Fibroblast of lung (primary cell): Measurements from ENCODE around the gene SEMA7A. TPM values are rescaled to one million over a fixed set of nuclear protein-coding genes. Genes with fewer than 3 reads are reported as not detected.

Experiments
- DNase-seq, 2 donors: peaks; one replicate each; pipeline versions ENCODE4 v3.0.0 to v3.0.0-alpha.2; 2010; ENCODE audit warnings: low read depth in 2 of 2
- H2AFZ ChIP-seq: 2 replicates; pipeline ENCODE4 v1.5.1; 2012; ENCODE audit warnings: low read length, control low read depth, inconsistent platforms
- H3K27ac ChIP-seq: 2 replicates; pipeline ENCODE4 v1.5.1; 2011; ENCODE audit warnings: low read length, control low read depth; ENCODE audit not compliant: insufficient read depth
- H3K27me3 ChIP-seq: 2 replicates; pipeline ENCODE4 v1.5.1; 2011; ENCODE audit warnings: mild to moderate bottlenecking, low read length; ENCODE audit not compliant: control insufficient read depth, insufficient read depth
- H3K36me3 ChIP-seq: 2 replicates; pipeline ENCODE4 v1.5.1; 2011; ENCODE audit warnings: low read length; ENCODE audit not compliant: control insufficient read depth, insufficient read depth
- H3K4me1 ChIP-seq: 2 replicates; pipeline ENCODE4 v1.5.1; 2011; ENCODE audit warnings: low read length; ENCODE audit not compliant: control insufficient read depth, insufficient read depth; ENCODE audit errors: extremely low read depth
- H3K4me2 ChIP-seq: 2 replicates; pipeline ENCODE4 v1.5.1; 2011; ENCODE audit warnings: low read length, control low read depth; ENCODE audit not compliant: insufficient read depth; ENCODE audit errors: extremely low read depth
- H3K4me3 ChIP-seq, 4 experiments: fragments of 200-600 bp in 1 of 4; sonication (generic) in 1 of 4; replicated peaks in 1 of 4; 2 replicates each; pipeline ENCODE4 v1.5.1; 2011 to 2016; ENCODE audit warnings: low read length in 4 of 4, low read depth in 3 of 4, mild to moderate bottlenecking in 3 of 4, control low read depth in 2 of 4, inconsistent platforms in 1 of 4, mixed read lengths in 1 of 4; ENCODE audit not compliant: insufficient read depth in 1 of 4; ENCODE audit errors: control extremely low read depth in 1 of 4
- H3K79me2 ChIP-seq: 2 replicates; pipeline ENCODE4 v1.5.1; 2012; ENCODE audit warnings: mild to moderate bottlenecking, low read length, inconsistent platforms; ENCODE audit not compliant: control insufficient read depth, insufficient read depth
- H3K9ac ChIP-seq: 2 replicates; pipeline ENCODE4 v1.5.1; 2011; ENCODE audit warnings: mild to moderate bottlenecking, low read length, control low read depth; ENCODE audit not compliant: insufficient read depth
- H3K9me3 ChIP-seq: 2 replicates; pipeline ENCODE4 v1.5.1; 2012; ENCODE audit warnings: low read depth, low read length; ENCODE audit not compliant: control insufficient read depth, insufficient read depth
- H4K20me1 ChIP-seq: 2 replicates; pipeline ENCODE4 v1.5.1; 2011; ENCODE audit warnings: low read length; ENCODE audit not compliant: control insufficient read depth, insufficient read depth; ENCODE audit errors: extremely low read depth
- EZH2 ChIP-seq: IDR thresholded peaks from 2 replicates; pipeline ENCODE4 v1.5.1; 2012; ENCODE audit warnings: low read length, control low read depth, mild to moderate bottlenecking; ENCODE audit errors: missing control alignments
- polyA plus RNA-seq, 2 donors: library from polyadenylated mRNA; depleted of rRNA in 1 of 2; stranded (reverse) in 1 of 2; unstranded in 1 of 2; fragments of >200 nt; gene quantifications; 2 replicates each; pipeline ENCODE4 v1.2.1, GENCODE V29; 2011 to 2012; ENCODE audit warnings: missing spikeins in 1 of 2
- total RNA-seq: library from RNA; depleted of rRNA; stranded (reverse); fragments of >200 nt; gene quantifications from 2 replicates; pipeline ENCODE4 v1.2.1, GENCODE V29; 2014
- TF ChIP-seq, protein P1 (sequence below), 2 donors: IDR thresholded peaks in 1 of 2; conservative IDR thresholded peaks in 1 of 2; 1 replicate in 1 of 2; 2 replicates in 1 of 2; pipeline ENCODE4 v1.5.1; 2011 to 2012; ENCODE audit warnings: low read length in 2 of 2, control low read depth in 1 of 2, inconsistent platforms in 1 of 2, low read depth in 1 of 2, mild to moderate bottlenecking in 1 of 2

Gene SEMA7A
- total and polyA plus RNA-seq, 2 donors (not counting 1 experiment from before 2014, with no cell fraction given), result 5.6 to 12.5 TPM

DNA sequence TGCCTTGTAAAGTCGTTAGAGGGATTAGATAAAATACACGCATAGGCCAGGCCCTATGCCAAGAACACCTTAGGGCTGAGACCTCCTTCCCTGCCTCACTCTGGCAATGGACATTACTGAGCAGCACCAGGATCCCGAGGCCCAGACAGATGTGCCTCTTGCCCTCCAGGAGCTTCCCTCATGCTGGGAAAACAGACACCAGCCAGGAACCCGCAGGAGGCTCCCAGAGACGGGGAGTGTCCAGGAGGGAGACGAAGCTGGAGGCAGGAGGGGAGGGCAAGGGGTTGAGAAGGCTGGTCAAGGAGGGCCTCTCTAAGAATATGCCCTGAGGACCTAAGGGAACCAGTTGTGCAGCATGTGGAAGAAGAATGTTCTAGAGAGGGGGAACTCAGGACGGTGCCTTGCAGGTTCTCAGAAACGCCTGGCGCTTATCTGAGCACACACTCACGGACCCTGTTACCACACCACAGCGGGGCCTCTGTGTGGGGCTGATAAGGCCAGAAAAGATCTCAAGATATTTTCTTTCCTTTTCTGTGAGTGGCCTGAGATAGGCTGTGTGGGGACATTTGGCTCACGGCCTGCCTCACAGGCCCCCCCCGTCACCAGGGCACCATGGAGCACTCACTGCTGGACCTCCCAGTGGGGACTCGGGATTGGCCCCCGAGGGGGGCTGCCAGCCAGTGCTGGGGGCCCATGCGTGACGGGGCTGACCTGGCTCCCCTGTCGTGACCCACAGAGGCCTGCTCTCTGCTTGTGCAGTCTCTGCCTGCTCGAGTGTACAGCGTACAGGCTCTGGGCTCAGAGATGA, 44.3 kb downstream of the SEMA7A start:
- Histone ChIP-seq H3K9me3 (no peaks in the 10 kb centered on the region), H3K9ac (no peak overlapping the region), H3K27me3 (no peaks in the 10 kb centered on the region), H3K4me3 (no peak overlapping the region), H3K4me2 (no peak overlapping the region), H3K79me2 (no peaks in the 10 kb centered on the region), H3K27ac (no peak overlapping the region), H2AFZ (no peak overlapping the region), H3K36me3 (no peaks in the 10 kb centered on the region), H3K4me1 (peaks cover 5% of the 10 kb centered on the region), H4K20me1 (no peaks in the 10 kb centered on the region)
- no peak for DNase-seq
- TF ChIP-seq, protein P1, sequence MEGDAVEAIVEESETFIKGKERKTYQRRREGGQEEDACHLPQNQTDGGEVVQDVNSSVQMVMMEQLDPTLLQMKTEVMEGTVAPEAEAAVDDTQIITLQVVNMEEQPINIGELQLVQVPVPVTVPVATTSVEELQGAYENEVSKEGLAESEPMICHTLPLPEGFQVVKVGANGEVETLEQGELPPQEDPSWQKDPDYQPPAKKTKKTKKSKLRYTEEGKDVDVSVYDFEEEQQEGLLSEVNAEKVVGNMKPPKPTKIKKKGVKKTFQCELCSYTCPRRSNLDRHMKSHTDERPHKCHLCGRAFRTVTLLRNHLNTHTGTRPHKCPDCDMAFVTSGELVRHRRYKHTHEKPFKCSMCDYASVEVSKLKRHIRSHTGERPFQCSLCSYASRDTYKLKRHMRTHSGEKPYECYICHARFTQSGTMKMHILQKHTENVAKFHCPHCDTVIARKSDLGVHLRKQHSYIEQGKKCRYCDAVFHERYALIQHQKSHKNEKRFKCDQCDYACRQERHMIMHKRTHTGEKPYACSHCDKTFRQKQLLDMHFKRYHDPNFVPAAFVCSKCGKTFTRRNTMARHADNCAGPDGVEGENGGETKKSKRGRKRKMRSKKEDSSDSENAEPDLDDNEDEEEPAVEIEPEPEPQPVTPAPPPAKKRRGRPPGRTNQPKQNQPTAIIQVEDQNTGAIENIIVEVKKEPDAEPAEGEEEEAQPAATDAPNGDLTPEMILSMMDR (conservative IDR thresholded peaks at IDR 0.05 in 1 of 2, IDR thresholded peaks at IDR 0.05 in 1 of 2; ENCODE audit: low read depth in 1 of 2, low read length in 2 of 2), result no peak
- no peak for TF ChIP-seq EZH2

DNA sequence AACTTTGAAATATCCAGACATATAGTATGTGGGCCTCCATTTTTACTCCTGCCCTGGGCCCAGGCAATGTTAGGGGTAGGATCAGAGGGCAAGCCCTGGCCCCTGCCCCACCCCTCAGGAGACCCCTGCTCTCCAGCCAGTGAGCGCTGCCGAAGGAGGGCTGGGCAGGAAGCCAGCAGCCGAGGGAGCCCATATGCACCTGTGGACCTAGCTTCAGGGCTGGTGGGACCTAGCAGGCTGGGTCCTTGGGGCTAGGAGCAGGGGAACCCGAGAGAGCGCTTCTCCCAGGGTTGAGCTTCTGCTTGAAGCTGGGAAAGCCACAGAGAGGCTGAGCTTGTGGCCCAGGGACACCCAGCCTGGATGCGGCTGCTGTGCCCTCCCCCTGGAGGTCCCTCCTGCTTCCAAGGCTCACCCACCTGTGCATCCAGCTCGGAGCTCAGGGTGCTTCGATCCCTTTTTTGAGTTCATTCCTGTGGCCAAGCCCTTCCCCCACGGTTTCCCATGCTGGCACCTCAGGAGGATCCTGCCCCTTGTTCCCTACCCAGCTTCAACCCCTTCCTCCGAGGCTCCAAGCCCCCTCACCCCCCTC, 45.3 kb downstream of the SEMA7A start:
- Histone ChIP-seq H3K4me1 (peaks cover 10% of the 10 kb centered on the region), H3K27ac (no peak overlapping the region)
- DNase-seq, result no peak

More for the DNA sequence above, 45.3 kb downstream of the SEMA7A start:
- H3K9me3 ChIP-seq, result no peaks in the 10 kb centered on the region
- H3K9ac ChIP-seq, result no peak overlapping the region
- no peaks in the 10 kb centered on the region for H3K27me3 ChIP-seq
- no peaks in the 10 kb centered on the region for H4K20me1 ChIP-seq
- H3K36me3 ChIP-seq, result no peaks in the 10 kb centered on the region
- TF ChIP-seq, protein P1 (conservative IDR thresholded peaks at IDR 0.05 in 1 of 2, IDR thresholded peaks at IDR 0.05 in 1 of 2; ENCODE audit: low read depth in 1 of 2, low read length in 2 of 2), result no peak
- TF ChIP-seq EZH2, result no peak
- no peak overlapping the region for H3K4me2 ChIP-seq
- no peak overlapping the region for H2AFZ ChIP-seq
- H3K79me2 ChIP-seq, result no peaks in the 10 kb centered on the region
- H3K4me3 ChIP-seq, result no peak overlapping the region
